ENCODE measurements around the gene PDYN. TPM values are rescaled to one million over a fixed set of nuclear protein-coding genes. Genes with fewer than 3 reads are reported as not detected.

The PDYN gene
- total RNA-seq, 2 experiments from 2014 or later, result not detected

- H3K36me3 Mint-ChIP-seq, result no peaks in the 10 kb centered on the region
- peaks cover 41% of the 10 kb centered on the region for H3K27me3 Mint-ChIP-seq
- no peak overlapping the region for H3K27ac Mint-ChIP-seq
- DNase-seq, result no peak
- POLR2A ChIA-PET, result no interaction called here
- H3K4me1 Mint-ChIP-seq, result peaks cover 4% of the 10 kb centered on the region
- H3K9me3 Mint-ChIP-seq, result no peaks in the 10 kb centered on the region
- no peak for ATAC-seq (ENCODE audit: low read depth)
- H3K4me3 Mint-ChIP-seq, result no peak overlapping the region
Observed at GRCh38 chr20:1942061-1942460, 51.8 kb downstream of the PDYN start.

GRCh38 chr20:1941226-1941625 lies 52.6 kb downstream of the PDYN start:
- Mint-ChIP-seq H3K27me3 (peaks cover 34% of the 10 kb centered on the region), H3K36me3 (no peaks in the 10 kb centered on the region), H3K4me1 (no peaks in the 10 kb centered on the region), H3K9me3 (no peaks in the 10 kb centered on the region), H3K4me3 (no peak overlapping the region), H3K27ac (no peak overlapping the region)
- POLR2A ChIA-PET, result no interaction called here
- no peak for DNase-seq
- no peak for ATAC-seq (ENCODE audit: low read depth)

- ATAC-seq (ENCODE audit: low read depth) (no peak), DNase-seq (no peak)
- no peaks in the 10 kb centered on the region for H3K4me1 Mint-ChIP-seq
- H3K27ac Mint-ChIP-seq, result no peak overlapping the region
- no peaks in the 10 kb centered on the region for H3K9me3 Mint-ChIP-seq
- peaks cover 29% of the 10 kb centered on the region for H3K27me3 Mint-ChIP-seq
- POLR2A ChIA-PET, result no interaction called here
- H3K4me3 Mint-ChIP-seq, result no peak overlapping the region
- no peaks in the 10 kb centered on the region for H3K36me3 Mint-ChIP-seq
Observed at GRCh38 chr20:1940581-1940980, 53.3 kb downstream of the PDYN start.

- no peaks in the 10 kb centered on the region for H3K9me3 Mint-ChIP-seq
- ATAC-seq (ENCODE audit: low read depth), result no peak
- H3K36me3 Mint-ChIP-seq, result no peaks in the 10 kb centered on the region
- H3K27ac Mint-ChIP-seq, result no peak overlapping the region
- no peak for DNase-seq
- H3K4me1 Mint-ChIP-seq, result no peaks in the 10 kb centered on the region
- no peak overlapping the region for H3K4me3 Mint-ChIP-seq
- H3K27me3 Mint-ChIP-seq, result peaks cover 18% of the 10 kb centered on the region
- POLR2A ChIA-PET, result no interaction called here
Observed at GRCh38 chr20:1939270-1939595, 54.6 kb downstream of the PDYN start.

GRCh38 chr20:1938464-1939269 lies 55.2 kb downstream of the PDYN start:
- H3K36me3 Mint-ChIP-seq, result no peaks in the 10 kb centered on the region
- POLR2A ChIA-PET, result no interaction called here
- H3K9me3 Mint-ChIP-seq, result no peaks in the 10 kb centered on the region
- no peak overlapping the region for H3K4me3 Mint-ChIP-seq
- no peak for DNase-seq
- no peaks in the 10 kb centered on the region for H3K4me1 Mint-ChIP-seq
- H3K27me3 Mint-ChIP-seq, result peaks cover 20% of the 10 kb centered on the region
- no peak for ATAC-seq (ENCODE audit: low read depth)
- no peak overlapping the region for H3K27ac Mint-ChIP-seq

GRCh38 chr20:1937316-1937976 lies 56.4 kb downstream of the PDYN start:
- Mint-ChIP-seq H3K9me3 (no peaks in the 10 kb centered on the region), H3K27me3 (peaks cover 14% of the 10 kb centered on the region)
- POLR2A ChIA-PET, result no interaction called here

GRCh38 chr20:1935696-1936366 lies 58.0 kb downstream of the PDYN start:
- H3K9me3 Mint-ChIP-seq, result no peaks in the 10 kb centered on the region
- DNase-seq (no peak), ATAC-seq (ENCODE audit: low read depth) (no peak)
- H3K36me3 Mint-ChIP-seq, result no peaks in the 10 kb centered on the region
- H3K4me3 Mint-ChIP-seq, result no peak overlapping the region
- H3K27me3 Mint-ChIP-seq, result peaks cover 12% of the 10 kb centered on the region
- no peak overlapping the region for H3K27ac Mint-ChIP-seq
- no peaks in the 10 kb centered on the region for H3K4me1 Mint-ChIP-seq
- POLR2A ChIA-PET, result no interaction called here

More at GRCh38 chr20:1937316-1937976, 56.4 kb downstream of the PDYN start:
- no peak overlapping the region for H3K27ac Mint-ChIP-seq
- no peak overlapping the region for H3K4me3 Mint-ChIP-seq
- no peaks in the 10 kb centered on the region for H3K36me3 Mint-ChIP-seq
- H3K4me1 Mint-ChIP-seq, result no peaks in the 10 kb centered on the region
- DNase-seq (no peak), ATAC-seq (ENCODE audit: low read depth) (no peak)

- H3K4me1 Mint-ChIP-seq, result no peaks in the 10 kb centered on the region
- no peak overlapping the region for H3K4me3 Mint-ChIP-seq
- POLR2A ChIA-PET, result no interaction called here
- no peaks in the 10 kb centered on the region for H3K9me3 Mint-ChIP-seq
- H3K27ac Mint-ChIP-seq, result no peak overlapping the region
- ATAC-seq (ENCODE audit: low read depth) (no peak), DNase-seq (no peak)
- H3K27me3 Mint-ChIP-seq, result peaks cover 12% of the 10 kb centered on the region
- H3K36me3 Mint-ChIP-seq, result no peaks in the 10 kb centered on the region
Observed at GRCh38 chr20:1934721-1935573, 58.9 kb downstream of the PDYN start.

GRCh38 chr20:1934156-1934555 lies 59.7 kb downstream of the PDYN start:
- Mint-ChIP-seq H3K9me3 (no peaks in the 10 kb centered on the region), H3K27ac (no peak overlapping the region), H3K36me3 (no peaks in the 10 kb centered on the region), H3K27me3 (peaks cover 12% of the 10 kb centered on the region), H3K4me3 (no peak overlapping the region), H3K4me1 (no peaks in the 10 kb centered on the region)
- POLR2A ChIA-PET, result no interaction called here
- ATAC-seq (ENCODE audit: low read depth) (no peak), DNase-seq (no peak)

GRCh38 chr20:1933465-1933870 lies 60.4 kb downstream of the PDYN start:
- no peaks in the 10 kb centered on the region for H3K36me3 Mint-ChIP-seq

GRCh38 chr20:1932971-1933370 lies 60.9 kb downstream of the PDYN start:
- no peak overlapping the region for H3K4me3 Mint-ChIP-seq
- no peak overlapping the region for H3K27ac Mint-ChIP-seq
- H3K4me1 Mint-ChIP-seq, result no peaks in the 10 kb centered on the region
- H3K9me3 Mint-ChIP-seq, result no peaks in the 10 kb centered on the region
- POLR2A ChIA-PET, result no interaction called here
- no peak for DNase-seq
- no peaks in the 10 kb centered on the region for H3K36me3 Mint-ChIP-seq
- no peak for ATAC-seq (ENCODE audit: low read depth)
- peaks cover 15% of the 10 kb centered on the region for H3K27me3 Mint-ChIP-seq

More at GRCh38 chr20:1933465-1933870, 60.4 kb downstream of the PDYN start:
- Mint-ChIP-seq H3K4me3 (no peak overlapping the region), H3K4me1 (no peaks in the 10 kb centered on the region), H3K27ac (no peak overlapping the region), H3K27me3 (peaks cover 15% of the 10 kb centered on the region), H3K9me3 (no peaks in the 10 kb centered on the region)
- POLR2A ChIA-PET, result no interaction called here
- DNase-seq (no peak), ATAC-seq (ENCODE audit: low read depth) (no peak)

- Mint-ChIP-seq H3K27me3 (peaks cover 15% of the 10 kb centered on the region), H3K4me3 (no peak overlapping the region), H3K27ac (no peak overlapping the region), H3K9me3 (no peaks in the 10 kb centered on the region), H3K36me3 (no peaks in the 10 kb centered on the region), H3K4me1 (no peaks in the 10 kb centered on the region)
- no peak for DNase-seq
- POLR2A ChIA-PET, result no interaction called here
- no peak for ATAC-seq (ENCODE audit: low read depth)
Observed at GRCh38 chr20:1931830-1932229, 62.0 kb downstream of the PDYN start.

- H3K27me3 Mint-ChIP-seq, result peaks cover 16% of the 10 kb centered on the region
- no peaks in the 10 kb centered on the region for H3K36me3 Mint-ChIP-seq
- H3K4me3 Mint-ChIP-seq, result no peak overlapping the region
- POLR2A ChIA-PET, result no interaction called here
- no peaks in the 10 kb centered on the region for H3K4me1 Mint-ChIP-seq
- DNase-seq, result no peak
- no peak overlapping the region for H3K27ac Mint-ChIP-seq
- no peaks in the 10 kb centered on the region for H3K9me3 Mint-ChIP-seq
- ATAC-seq (ENCODE audit: low read depth), result no peak
Observed at GRCh38 chr20:1930165-1930564, 63.7 kb downstream of the PDYN start.

Measured in activated naive CD8-positive, alpha-beta T cell treated with anti-CD3 and anti-CD28 coated beads, Interleukin-2, amount 10 ng/mL, durations not matched to agents 7 days and 5 days (primary cell).